Thyroid gland (tissue), 4 donors: Measurements from ENCODE around the gene GRID2IP. TPM values are rescaled to one million over a fixed set of nuclear protein-coding genes. Genes with fewer than 3 reads are reported as not detected.
A peak's percentile ranks its signal among the peaks of the same experiment; 100 is the strongest.
"Not testable (repeated sequence)": the region's sequence is repeated elsewhere in the genome, so short reads cannot be mapped to it uniquely, and the experiment has no call there.

Experiments
- DNase-seq, 2 donors: peaks; one replicate each; pipeline ENCODE4 v3.0.0-alpha.2; 2019
- H3K27ac ChIP-seq, 3 donors: fragments of 200-600 bp; sonication (generic); 1 replicate in 2 of 3; 2 replicates in 1 of 3; pipeline ENCODE4 v1.5.1; 2016 to 2019; ENCODE audit warnings: mild to moderate bottlenecking in 1 of 3, moderate library complexity in 1 of 3
- H3K27me3 ChIP-seq: fragments of 200-600 bp; sonication (generic); one replicate; pipeline ENCODE4 v1.5.1; 2019
- H3K36me3 ChIP-seq, 2 donors: fragments of 200-600 bp; sonication (generic); one replicate each; pipeline ENCODE4 v1.5.1; 2016 to 2019
- H3K4me1 ChIP-seq, 2 donors: fragments of 200-600 bp; sonication (generic); one replicate each; pipeline ENCODE4 v1.5.1; 2017 to 2019
- H3K4me3 ChIP-seq, 3 donors: fragments of 200-600 bp; sonication (generic); replicated peaks in 1 of 3; 1 replicate in 2 of 3; 2 replicates in 1 of 3; pipeline ENCODE4 v1.5.1; 2016; ENCODE audit warnings: mild to moderate bottlenecking in 1 of 3
- H3K9me3 ChIP-seq: fragments of 200-600 bp; sonication (generic); one replicate; pipeline ENCODE4 v1.5.1; 2017
- CTCF ChIP-seq, 6 experiments: fragments of 200-600 bp in 3 of 6; fragments of 450-650 bp in 3 of 6; sonication (generic) in 3 of 6; IDR thresholded peaks; one replicate each; pipeline ENCODE4 v1.5.1; 2016 to 2019; ENCODE audit warnings: antibody characterized with exemption in 6 of 6, mild to moderate bottlenecking in 2 of 6, inconsistent platforms in 1 of 6, moderate library complexity in 1 of 6
- POLR2A ChIP-seq, 2 donors: fragments of 450-650 bp; IDR thresholded peaks; one replicate each; pipeline ENCODE4 v1.6.1; 2017; ENCODE audit warnings: antibody characterized with exemption in 2 of 2, mild to moderate bottlenecking in 2 of 2, moderate library complexity in 1 of 2
- WGBS, 2 donors: methylation state at CpG; one replicate each; pipeline ENCODE4 v1.1.5; 2017; 5-methylcytosine and 5-hydroxymethylcytosine counted together
- intact Hi-C: fragments of 100-400 bp; cut with DNase I; formaldehyde crosslinking; loops from one replicate; pipeline ENCODE4 v1.15.1; 2023
- total RNA-seq, 4 donors: library from RNA; depleted of rRNA; stranded (reverse); fragments of >200 nt; gene quantifications; one replicate each; pipeline ENCODE4 v1.2.3, GENCODE V29; 2016

GRID2IP gene
- total RNA-seq, 4 donors from 2014 or later: 0.13 to 0.67 (median 0.40) TPM

DNA sequence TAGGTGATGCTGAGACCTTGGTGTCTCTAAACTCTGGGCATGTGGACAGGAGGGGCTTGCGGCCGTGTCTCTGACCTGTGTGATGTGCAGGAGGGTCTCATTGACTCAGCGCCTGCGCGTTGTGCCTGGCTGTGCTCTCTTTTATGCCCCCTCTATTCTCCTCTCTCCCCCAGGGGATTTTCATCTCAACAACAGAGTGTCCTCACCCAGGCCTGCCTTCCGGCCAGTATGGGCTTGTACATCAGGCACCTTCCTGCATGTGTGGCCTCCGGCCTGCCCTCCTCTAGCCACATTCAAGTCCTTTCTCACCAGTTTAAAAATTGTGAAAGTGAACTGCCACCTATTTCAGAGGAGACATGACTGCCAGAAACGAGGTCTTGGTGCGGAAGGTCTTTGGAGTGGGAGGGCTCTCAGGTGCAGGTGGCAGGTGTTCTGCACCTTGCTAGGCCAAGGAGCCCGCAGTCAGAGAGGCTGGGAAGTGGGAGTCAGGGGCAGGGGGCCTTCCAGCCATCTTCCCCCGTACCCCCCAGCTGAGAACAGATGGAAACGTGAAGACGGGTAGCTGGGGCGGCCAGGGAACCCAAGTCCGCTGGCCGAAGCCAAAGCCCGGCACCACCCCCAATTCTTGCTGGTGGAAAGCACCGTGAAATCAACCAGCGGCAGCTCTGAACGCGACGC is 38.0 kb upstream of the GRID2IP start:
- Histone ChIP-seq H3K9me3 (no peaks in the 10 kb centered on the region), H3K27ac (peak overlapping the region in 1 of 3 donors; percentile 7), H3K27me3 (no peaks in the 10 kb centered on the region), H3K4me1 (peaks cover 0 to 8% of the 10 kb centered on the region in 2 donors), H3K36me3 (peaks cover 0 to 19% of the 10 kb centered on the region in 2 donors), H3K4me3 (no peak overlapping the region)
- DNase-seq: no peak
- no peak for TF ChIP-seq CTCF (IDR thresholded peaks at IDR 0.05)
- no peak for TF ChIP-seq POLR2A (IDR thresholded peaks at IDR 0.05)
- intact Hi-C loops: loop anchor here (10.0 kb wide), 1 partner anchor 116 kb away; the partner anchor contains the start of gene ZNF12
- WGBS, 2 donors: 54 to 81% methylated on average over 11 to 21 of the region's 22 CpGs

GRCh38 chr7:6588566-6588965 is 37.3 kb upstream of the GRID2IP start:
- Histone ChIP-seq H3K27me3 (no peaks in the 10 kb centered on the region), H3K27ac (no peak overlapping the region), H3K4me1 (peaks cover 0 to 8% of the 10 kb centered on the region in 2 donors), H3K4me3 (no peak overlapping the region), H3K9me3 (no peaks in the 10 kb centered on the region), H3K36me3 (peaks cover 2 to 19% of the 10 kb centered on the region in 2 donors)
- intact Hi-C loops: loop anchor here (10.0 kb wide), 1 partner anchor 116 kb away; the partner anchor contains the start of gene ZNF12
- no peak for DNase-seq
- WGBS, 2 donors: 79 to 89% methylated on average over 9 of the region's 9 CpGs
- no peak for TF ChIP-seq POLR2A (IDR thresholded peaks at IDR 0.05)
- TF ChIP-seq CTCF (IDR thresholded peaks at IDR 0.05): no peak

DNA sequence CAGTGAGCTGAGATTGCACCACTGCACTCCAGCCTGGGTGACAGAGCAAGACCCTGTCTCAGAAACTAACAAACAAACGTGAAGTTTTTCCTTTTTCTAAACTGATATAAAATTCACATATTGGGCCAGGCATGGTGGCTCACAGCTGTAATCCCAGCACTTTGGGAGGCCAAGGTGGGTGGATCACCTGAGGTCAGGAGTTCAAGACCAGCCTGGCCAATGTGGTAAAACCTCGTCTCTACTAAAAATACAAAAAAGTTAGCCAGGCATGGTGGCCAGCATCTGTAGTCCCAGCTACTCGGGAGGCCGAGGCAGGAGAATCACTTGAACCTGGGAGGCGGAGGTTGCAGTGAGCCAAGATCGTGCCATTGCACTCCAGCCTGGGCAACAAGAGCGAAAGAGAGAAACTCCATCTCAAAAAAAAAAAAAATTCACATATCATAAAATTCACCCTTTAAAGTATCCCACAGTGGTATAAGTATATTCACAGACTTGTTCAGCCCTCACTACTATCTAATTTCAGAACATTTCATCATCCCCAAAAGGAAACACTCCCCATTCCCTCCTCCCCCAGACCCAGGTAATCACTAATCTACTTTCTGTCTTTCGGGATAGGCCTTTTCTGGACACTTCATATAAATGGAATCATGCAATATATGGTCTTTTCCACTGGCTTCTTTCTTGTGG is 34.6 kb upstream of the GRID2IP start:
- H3K27me3 ChIP-seq, H3K4me1 ChIP-seq, DNase-seq, H3K4me3 ChIP-seq, H3K9me3 ChIP-seq, H3K27ac ChIP-seq: not testable (repeated sequence)
- peaks cover 23 to 35% of the 10 kb centered on the region in 2 donors for H3K36me3 ChIP-seq
- 92 to 97% methylated on average over 8 of the region's 8 CpGs for WGBS, 2 donors
- intact Hi-C loops: loop anchor here (10.0 kb wide), 1 partner anchor 119 kb away; the partner anchor contains the start of gene ZNF12

GRCh38 chr7:6579446-6579845 is 28.2 kb upstream of the GRID2IP start:
- DNase-seq: no peak
- intact Hi-C loops: no loop called here
- WGBS, 2 donors: 95 to 96% methylated on average over 4 of the region's 4 CpGs
- no peaks in the 10 kb centered on the region for H3K9me3 ChIP-seq
- peaks cover 22 to 26% of the 10 kb centered on the region in 2 donors for H3K36me3 ChIP-seq
- no peaks in the 10 kb centered on the region for H3K27me3 ChIP-seq
- TF ChIP-seq CTCF (IDR thresholded peaks at IDR 0.05) (no peak), POLR2A (IDR thresholded peaks at IDR 0.05) (no peak)
- H3K4me3 ChIP-seq: no peak overlapping the region
- no peak overlapping the region for H3K27ac ChIP-seq
- H3K4me1 ChIP-seq: peaks cover 0 to 4% of the 10 kb centered on the region in 2 donors

GRCh38 chr7:6578114-6579084 is 27.1 kb upstream of the GRID2IP start:
- Histone ChIP-seq H3K27ac (peak overlapping the region in 2 of 3 donors; percentile 76 to 92), H3K4me3 (peak overlapping the region in 1 of 3 donors; percentile 62), H3K27me3 (no peaks in the 10 kb centered on the region), H3K36me3 (peaks cover 17 to 22% of the 10 kb centered on the region in 2 donors), H3K9me3 (no peaks in the 10 kb centered on the region), H3K4me1 (peaks cover 0 to 4% of the 10 kb centered on the region in 2 donors)
- no peak for DNase-seq
- intact Hi-C loops: no loop called here
- 89 to 91% methylated on average over 18 of the region's 18 CpGs for WGBS, 2 donors
- TF ChIP-seq CTCF (IDR thresholded peaks at IDR 0.05) (no peak), POLR2A (IDR thresholded peaks at IDR 0.05) (no peak)
